Stimulated activated CD8-positive, alpha-beta memory T cell treated with anti-CD3 and anti-CD28 coated beads, Interleukin-4, amount 100 ng/mL, for 1 hour (primary cell): ENCODE results near the gene CDHR5.
"Not testable (repeated sequence)": the region's sequence is repeated elsewhere in the genome, so short reads cannot be mapped to it uniquely, and the experiment has no call there.

Experiments
- DNase-seq, 2 donors: peaks; one replicate each; pipeline ENCODE4 v3.0.0-alpha.2; 2020; ENCODE audit warnings: low read depth in 2 of 2, low spot score in 1 of 2

The CDHR5 gene

DNA sequence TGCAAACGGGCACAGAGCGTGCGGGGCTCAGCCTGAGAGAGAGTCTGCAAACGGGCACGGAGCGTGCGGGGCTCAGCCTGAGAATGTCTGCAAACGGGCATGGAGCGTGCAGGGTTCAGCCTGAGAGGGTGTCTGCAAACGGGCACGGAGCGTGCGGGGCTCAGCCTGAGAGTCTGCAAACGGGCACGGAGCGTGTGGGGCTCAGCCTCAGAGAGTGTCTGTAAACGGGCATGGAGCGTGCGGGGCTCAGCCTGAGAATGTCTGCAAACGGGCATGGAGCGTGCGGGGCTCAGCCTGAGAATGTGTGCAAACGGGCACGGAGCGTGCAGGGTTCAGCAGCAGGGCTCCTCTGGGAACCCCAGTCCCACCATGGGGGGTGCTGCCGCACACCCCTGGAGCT lies 35.0 kb downstream of the CDHR5 start:
- no peak for DNase-seq

DNA sequence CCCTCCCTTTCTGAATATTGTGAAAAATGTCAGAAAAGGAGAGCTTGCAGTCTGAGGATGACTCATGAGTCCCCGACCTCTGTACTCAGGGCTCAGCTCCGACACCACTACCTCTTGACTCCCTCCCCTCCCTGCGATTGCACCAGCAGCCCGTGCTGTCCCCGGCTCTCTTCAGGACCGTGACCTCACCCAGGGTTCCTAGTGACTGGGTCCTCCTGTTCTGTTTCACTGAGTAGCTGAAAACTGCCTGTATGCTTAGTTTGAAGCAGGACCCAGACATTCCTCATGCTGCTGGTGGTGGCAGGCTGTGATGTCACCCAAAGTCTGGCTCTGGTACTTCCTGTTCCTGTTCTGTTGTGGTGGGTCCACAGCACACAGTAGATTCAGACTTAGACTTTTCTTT lies 36.8 kb downstream of the CDHR5 start:
- DNase-seq: peak; percentile 37 to 50

DNA sequence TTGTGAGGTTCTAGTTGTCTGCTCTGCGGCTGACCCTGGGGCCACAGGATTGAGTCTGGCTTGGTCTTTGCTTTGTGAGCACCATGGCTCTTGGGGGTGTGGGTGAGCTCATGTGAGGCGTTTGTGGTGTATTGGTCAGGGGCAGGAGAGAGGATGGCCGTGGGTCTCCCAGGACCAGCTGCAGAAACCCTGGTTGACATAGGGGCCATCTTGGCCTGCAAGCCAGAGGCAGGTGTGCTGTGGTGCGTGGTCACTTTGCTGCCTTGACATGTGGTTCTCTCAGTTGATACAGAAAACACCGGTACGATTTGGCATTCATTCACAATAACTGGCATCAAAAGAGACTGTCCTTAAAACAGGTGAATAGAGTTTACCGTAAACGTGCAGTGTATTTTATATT lies 37.2 kb downstream of the CDHR5 start:
- no peak for DNase-seq

DNA sequence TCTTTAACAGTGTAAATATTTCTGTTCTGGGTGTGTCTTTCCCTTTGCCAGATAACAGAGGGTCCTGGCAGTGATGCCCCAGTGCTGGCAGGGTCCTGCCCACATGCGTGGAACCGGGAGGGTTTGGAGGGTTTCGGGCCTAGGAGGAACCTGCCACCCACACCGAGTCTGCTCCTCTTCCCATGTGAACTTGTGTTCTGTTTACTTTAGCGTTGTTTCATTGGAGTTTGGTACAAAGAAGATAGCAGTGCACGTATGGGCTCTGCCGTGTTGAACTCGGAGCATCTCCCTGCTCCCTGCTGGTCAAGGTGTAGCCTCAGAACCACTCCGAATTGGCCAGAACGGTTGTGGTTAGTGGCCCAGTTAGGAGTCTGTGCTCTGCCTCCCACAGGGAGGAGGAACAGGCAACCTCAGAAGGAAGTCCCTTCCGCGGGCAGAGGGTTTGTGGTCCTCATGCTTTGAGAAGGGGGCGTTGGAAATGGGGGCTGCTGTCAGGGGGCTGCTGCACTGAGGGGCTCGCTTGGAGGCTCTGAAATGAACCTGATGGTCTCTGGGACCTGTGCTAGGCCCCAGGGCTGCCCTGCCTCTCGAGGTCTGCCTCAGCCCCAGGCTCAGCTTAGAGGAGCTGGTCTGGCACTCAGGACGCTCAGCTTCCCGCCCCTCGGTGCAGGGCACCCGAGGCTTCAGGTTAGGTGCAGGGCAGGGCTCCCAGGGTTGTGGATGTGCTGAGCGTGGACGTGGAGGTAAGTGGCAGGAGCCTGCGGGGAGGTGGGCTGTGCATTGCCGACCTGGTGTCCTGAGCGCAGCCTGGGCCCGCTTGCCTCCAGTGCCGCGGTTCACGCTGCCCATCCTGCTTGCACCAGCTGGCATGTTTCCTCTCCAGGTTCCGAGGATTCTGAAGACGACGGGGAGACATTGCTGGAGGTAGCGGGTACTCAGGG lies 38.1 kb downstream of the CDHR5 start:
- DNase-seq: no peak

DNA sequence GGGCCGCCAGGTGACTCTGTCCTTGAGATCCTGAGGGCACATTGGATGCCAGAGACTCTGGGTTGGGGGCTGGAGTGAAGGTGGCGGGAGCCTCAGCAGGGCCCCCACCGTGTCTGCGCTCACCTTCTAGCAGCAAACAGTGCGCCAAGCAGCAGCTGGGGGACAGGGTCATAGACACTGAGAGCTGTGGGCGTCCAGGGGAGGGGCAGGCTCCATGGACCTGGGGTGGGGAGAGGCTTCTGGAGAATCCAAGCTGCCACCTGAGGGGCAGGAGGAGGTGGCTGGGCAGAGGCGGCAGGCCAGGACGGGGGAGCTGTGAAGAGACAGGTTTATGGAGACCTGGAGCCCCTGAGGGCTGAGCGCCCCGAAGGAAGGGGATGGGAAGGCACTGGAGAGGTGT lies 40.5 kb downstream of the CDHR5 start:
- DNase-seq: no peak

DNA sequence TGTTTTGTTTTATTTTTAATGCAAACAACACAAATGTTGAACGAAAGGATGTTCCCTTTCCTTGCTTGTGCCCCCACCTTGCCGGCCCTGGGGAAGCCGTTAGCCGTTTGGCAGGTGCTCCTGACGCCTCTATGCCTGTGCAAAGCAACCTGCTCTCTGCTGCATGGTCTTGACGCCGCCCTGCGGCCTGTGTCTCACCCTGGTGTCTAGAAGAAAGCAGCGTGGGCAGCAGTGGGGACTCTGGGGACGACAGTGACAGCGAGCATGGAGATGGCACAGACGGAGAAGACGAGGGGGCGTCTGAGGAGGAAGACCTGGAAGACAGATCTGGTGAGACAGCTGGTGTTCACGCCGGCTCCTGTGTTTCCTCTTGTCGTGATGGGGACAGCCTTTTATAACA lies 43.0 kb downstream of the CDHR5 start:
- DNase-seq: no peak

DNA sequence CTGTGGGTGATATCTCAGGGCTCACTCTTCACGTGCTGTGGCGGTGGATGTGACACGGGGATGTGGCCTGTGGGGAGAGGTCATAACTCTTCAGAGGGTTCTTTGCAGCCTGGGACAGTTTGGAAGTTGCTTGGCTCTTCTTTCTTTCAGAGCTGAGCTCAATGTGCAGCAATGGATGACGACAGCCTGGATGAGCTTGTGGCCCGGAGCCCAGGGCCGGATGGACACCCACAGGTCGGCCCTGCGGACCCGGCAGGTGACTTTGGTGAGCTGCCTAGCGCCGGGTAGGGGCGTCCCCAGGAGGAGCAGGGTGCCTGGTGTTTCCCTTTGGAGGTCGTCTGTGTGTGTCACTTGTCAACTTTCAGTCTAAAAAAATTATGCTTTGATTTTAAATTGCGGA lies 43.4 kb downstream of the CDHR5 start:
- DNase-seq: no peak

DNA sequence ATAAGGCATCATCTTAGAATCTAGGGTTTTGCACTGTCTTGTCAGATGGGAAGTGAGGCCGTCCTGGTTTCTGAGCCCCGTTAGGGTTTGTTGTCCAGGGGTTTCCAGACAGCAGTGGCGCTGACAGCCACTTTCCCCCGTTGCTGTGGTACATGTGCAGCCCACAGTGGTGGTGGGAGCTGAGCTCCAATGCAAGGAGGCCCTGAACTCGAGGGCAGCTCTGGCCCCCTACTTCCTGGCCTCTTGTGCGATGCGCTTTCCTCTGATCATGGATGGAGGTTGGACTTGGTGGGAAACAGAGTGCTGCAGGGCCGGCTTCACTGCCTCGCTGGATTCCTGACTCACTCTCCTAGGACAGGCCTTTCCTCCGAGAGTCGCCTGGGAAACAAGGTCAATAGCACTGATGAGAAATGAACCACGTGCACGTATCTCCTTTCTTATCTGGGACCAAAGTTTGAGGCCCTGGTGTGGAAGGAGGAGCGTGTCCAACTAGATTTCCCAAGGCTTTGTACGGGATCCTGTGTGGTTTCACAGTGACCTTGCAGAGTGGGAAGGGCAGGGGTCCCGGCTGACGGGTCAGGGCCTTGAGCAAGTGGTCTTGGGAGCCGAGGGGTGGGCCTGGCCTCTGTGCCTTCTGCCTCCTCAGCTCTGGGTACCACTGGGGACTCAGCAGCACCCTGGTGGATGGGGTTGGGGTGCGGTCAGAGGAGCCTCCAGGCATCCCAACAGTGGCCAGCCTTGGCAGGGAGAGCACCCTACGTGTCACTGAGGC lies 44.7 kb downstream of the CDHR5 start:
- DNase-seq: no peak

DNA sequence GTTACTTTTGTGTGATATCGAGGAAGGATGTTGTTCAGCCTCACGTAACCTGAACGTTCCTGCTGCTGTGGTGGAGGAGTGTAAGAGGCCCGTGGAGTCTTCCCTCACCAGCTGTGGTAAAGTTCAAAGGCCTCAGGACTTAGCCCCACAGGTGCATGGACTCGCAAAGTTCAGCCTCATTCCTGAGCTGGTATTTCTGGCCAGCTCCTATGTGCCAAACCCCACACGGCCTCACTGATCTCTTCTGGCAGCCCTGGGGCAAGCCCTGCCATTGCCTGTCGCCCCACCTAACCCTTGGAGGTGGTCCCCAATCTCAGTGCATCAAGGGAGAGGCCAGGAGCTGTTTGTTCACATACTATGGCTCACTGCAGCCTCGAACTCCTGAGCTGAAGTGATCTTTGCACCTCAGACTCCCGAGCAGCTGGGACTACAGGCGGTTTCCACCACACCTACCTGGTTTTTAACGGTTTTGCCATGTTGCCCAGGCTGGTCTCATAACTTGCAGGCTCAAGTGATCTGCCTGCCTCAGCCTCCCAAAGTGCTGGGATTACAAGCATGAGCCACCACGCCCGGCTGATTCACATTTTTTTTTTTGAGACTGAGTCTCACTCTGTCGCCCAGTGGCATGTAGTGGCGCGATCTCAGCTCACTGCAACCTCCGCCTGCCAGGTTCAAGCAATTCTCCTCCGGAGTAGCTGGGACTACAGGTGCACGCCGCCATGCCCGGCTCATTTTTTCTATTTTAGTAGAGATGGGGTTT lies 46.3 kb downstream of the CDHR5 start:
- DNase-seq: no peak

DNA sequence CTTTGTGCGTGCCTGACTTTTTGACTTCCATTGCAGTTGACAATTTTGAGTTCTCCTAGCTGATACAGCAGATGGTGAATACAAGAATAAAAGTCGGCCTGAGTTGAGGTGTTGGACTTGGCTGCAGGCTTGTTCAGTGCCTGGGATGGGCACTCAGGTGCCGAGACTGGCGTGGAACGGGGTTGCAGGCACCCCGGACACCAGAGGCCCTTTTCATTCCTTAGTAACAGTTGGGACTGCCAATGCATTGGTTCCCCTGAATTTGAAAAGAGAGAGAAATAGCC lies 47.2 kb downstream of the CDHR5 start:
- DNase-seq: no peak

DNA sequence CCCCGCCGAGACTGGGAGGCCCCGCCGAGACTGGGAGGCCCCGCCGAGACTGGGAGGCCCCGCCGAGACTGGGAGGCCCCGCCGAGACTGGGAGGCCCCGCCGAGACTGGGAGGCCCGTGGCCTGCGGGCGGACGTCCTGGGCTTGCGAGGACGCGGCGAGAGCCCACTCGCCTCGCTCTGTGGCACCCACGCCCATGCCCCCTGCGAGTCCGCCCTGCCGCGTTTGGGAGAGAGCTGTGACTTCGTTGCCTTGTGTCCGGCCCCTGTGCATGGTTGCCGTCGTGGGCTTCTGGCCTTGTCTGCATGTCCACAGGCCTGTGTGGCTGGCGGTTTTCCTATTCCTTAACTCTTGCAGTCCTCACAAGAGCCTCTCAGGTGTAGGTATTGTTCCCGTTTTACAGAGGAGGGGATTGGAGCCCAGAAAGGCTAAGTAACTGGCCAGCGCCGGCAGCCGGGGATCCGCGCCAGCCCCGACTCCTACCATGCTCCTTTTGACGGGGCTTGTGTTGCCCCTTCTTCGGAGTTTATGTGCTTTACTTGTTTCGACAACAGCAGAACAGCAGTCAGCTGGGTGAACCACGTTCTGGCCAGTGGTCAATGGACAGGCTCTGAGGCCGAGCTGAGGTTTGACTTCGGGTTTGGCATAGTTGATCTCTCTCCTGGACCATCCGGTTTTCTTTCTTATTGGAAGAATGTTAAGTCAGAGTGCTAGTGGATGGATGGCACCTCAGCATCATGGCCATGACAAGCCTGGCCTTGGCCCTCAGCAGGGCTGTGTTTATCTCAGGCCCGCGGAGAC lies 47.7 kb downstream of the CDHR5 start:
- DNase-seq: no peak

DNA sequence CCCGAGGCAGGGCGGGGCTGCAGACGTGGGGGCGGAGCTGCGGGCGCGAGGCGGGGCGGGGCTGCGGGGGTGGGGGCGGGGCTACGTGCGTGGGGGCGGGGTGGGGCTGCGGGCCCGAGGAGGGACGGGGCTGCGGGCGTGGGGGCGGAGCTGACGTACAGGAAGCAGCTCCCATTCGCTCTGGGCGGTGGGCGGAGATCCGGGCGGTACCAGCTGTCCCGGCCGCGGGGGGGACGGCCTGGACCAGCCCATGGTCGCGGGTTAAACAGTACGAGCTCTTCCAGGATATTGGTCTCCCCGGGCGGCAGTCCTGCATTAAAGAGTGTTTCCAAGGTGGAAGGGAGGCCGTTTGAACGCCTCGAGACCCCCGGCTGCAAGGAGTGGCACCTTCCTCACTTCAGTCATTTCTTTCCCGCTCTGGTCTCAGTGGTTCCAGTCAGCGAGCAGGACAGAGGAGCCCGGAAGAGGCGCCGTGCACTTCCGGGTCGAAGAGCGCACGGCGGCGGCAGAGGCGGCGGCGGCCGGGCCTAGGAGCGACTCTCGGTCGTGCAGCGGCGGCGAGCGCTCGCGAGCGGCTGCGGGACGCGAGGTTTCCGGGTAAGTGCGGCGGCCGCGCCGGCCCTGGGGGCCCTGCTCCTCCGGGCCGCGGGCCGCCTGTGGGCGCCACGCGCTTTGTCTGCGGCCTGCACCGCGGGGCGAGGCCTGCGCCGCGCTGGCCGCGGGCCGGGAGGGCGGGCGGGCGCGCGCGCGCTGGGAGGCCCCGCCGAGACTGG lies 48.6 kb downstream of the CDHR5 start, which contains the start of gene PHRF1:
Gene PHRF1, plus strand, starts transcription at position 475 of the 773 bp plus-strand sequence. CDS start 5,043 bp downstream, outside the sequence.
- DNase-seq: peak; percentile 88 to 94

DNA sequence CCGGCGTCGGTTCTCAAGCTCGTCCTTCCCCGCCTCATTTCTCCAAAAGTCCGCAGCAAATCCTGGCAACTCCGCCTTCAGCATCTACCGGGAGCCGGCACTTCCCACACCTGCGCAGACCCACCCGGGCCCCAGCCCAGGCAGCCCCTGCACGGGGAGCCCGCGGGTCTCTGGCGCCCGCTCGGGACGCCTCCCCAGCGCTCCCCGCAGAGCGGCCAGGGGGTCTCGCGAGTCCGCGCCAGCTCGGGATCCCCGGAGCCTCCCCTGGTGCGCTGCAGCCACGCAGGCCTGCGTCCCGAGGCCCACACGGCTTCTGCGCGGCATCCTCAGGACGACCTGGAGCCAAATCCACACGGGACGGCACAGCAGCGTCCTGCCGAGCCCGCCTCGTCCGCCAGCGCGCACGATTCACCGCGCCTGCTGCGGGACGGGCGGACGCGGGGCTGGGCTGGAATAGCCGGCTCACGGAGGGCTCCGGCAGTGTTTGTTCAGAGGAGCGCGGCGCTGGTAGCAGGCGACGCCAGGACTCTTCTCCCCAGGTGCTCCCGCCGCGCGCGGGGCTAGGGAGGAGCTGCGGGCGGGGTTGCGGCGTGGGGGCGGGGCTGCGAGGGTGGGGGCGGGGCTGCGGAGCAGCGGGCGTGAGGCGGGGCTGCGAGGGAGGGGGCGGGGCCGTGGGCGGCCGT lies 49.3 kb downstream of the CDHR5 start:
- no peak for DNase-seq

DNA sequence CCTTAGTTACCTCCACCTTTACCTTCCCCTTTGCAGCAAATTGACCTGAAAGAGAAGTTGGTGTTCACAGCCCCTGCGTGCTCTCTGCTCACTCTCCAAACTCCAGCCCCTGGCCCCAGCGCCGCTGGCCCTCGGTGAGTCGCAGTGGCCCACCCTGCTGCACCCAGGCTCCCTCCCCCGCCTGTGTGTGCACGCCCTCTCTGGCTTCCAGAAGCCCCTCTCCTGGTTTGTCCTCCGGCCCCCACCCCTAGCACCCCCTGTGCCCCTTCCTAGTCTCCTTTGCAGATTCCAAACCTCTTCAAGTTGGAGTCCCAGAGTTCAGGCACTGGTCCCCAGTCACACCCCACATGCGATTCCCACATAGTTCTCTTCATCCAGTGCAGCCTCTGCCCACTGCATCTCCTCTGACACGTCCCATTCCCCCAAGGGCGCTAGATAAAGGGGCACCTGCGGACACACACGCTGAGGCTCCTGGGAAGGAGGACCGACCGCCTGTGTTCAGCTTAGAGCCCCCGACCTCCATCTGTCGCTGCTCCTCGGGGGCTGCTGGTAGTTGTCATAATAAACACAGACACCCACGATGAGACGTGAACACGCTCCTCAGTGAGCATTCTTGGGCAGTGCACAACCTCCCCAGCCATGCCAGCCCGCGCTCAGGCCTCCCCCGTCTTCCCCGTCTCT lies 50.0 kb downstream of the CDHR5 start:
- DNase-seq: no peak

DNA sequence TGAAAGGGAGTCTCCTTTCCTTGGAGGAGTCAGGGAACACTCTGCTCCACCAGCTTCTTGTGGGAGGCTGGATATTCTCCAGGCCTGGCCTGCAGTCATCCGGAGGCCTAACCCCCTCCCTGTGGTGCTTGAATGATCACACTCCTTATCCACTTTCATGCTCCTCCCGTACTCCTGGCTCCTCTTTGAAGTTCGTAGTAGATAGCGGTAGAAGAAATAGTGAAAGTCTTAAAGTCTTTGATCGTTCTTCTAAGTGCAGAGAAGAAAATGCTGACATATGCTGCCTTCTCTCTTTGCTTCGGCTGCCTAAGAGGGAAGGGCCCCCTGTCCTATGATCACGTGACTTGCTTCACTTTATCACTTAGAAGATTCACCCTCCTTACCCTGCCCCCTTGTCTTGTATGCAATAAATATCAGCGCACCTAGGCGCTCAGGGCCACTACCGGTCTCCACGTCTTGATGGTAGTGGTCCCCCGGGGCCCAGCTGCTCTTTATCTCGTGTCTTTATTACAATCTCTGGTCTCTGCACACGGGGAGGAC lies 50.7 kb downstream of the CDHR5 start:
- not testable (repeated sequence) for DNase-seq

DNA sequence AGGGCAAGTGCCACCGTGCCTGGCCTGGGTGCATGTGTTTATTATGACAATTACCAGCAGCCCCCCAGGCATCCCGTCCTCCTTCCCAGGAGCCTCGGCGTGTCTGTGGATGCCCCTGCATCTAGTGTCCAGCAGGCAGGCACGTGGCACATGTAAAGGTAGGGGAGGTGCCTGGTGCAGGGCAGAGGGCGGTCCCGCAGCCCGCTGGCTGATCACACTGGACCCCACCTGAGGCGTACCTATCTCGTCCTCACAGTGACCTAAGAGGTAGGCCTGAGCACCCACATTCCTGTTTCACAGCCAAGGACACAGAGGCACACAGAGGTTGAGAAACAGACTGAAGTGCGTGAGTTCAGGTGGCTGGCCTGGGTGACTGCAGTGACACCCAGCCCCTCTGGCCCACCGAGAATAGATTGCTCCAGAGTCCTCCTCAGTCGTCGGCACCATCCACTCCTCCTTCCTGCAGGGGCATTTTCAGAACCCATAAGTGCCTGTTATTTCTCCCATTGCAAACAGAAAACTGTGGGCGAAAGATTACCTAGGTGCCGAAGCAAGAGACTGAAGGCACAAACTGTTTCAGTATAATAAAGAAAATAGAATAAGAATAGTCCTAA lies 51.5 kb downstream of the CDHR5 start:
- DNase-seq: no peak

DNA sequence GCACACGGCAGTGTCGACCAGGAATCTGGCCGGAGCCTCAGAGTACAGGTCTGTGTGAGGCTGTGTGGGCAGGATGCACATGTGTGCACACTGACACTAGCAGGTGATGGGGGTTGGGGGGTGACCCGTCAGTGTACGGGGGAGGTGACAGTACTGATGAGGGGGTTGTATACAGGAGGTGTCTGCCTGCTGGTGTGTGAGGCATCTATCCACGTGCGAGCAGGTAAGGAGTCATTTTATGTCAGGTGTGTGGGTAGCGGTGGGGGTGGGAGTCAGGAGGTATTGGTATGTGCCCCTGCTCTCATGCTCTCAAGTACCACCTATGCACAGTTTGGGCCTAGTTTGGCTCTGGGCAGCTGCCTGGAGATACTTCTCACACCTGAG lies 53.0 kb downstream of the CDHR5 start:
- DNase-seq: no peak

DNA sequence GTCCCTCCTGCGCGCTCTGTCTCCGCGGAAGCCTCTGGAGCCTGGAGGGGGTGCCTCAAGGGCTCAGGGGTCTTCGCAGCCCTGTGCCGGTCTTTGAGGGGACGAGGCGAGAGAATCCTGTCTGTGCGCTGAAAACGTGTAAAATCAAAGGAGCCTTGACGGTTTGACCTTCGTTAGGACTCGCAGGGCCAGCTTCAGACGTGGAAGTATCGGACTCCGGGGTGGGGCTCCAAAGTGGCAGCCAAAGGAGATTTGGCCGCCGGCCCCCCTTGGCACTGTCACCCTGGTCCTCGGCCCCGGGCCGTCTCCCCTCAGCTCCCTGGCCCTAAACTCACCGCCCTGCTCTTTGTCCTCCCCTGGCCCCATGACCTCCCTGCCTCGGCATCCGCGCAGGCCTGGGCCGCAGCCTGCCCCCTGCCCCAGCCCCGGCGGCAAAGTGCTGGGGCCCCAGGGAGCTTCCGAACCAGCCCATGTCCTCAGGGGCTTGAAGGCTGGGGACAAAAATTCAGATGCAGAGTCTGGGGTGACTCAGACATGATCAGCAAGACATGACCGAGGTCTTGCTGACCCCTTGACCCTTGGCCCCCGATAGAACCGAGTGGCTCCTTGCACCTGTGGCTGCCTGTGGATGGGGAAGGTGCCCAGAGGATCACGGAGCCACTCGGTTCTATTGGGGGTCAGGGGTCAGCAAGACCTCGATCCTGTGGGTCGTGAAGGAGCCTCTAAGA lies 55.4 kb downstream of the CDHR5 start:
- DNase-seq: no peak
